Renal cortex interstitium (tissue), 11 donors: Measurements from ENCODE around the gene UBE2S. TPM values are rescaled to one million over a fixed set of nuclear protein-coding genes. Genes with fewer than 3 reads are reported as not detected.

Source experiments
- DNase-seq, 11 donors: peaks; one replicate each; pipeline ENCODE4 v3.0.0-alpha.2; 2013; ENCODE audit warnings: low read depth in 9 of 11, low spot score in 4 of 11; ENCODE audit errors: extremely low read depth in 1 of 11
- polyA plus RNA-seq, 3 donors: library from polyadenylated mRNA; unstranded; fragments of 120-200 nt; gene quantifications; one replicate each; pipeline ENCODE4 v1.2.1, GENCODE V29; 2013; ENCODE audit not compliant: insufficient read length in 3 of 3

The UBE2S gene
- polyA plus RNA-seq, 3 donors: 39.8 to 70.7 (median 42.8) TPM

DNA sequence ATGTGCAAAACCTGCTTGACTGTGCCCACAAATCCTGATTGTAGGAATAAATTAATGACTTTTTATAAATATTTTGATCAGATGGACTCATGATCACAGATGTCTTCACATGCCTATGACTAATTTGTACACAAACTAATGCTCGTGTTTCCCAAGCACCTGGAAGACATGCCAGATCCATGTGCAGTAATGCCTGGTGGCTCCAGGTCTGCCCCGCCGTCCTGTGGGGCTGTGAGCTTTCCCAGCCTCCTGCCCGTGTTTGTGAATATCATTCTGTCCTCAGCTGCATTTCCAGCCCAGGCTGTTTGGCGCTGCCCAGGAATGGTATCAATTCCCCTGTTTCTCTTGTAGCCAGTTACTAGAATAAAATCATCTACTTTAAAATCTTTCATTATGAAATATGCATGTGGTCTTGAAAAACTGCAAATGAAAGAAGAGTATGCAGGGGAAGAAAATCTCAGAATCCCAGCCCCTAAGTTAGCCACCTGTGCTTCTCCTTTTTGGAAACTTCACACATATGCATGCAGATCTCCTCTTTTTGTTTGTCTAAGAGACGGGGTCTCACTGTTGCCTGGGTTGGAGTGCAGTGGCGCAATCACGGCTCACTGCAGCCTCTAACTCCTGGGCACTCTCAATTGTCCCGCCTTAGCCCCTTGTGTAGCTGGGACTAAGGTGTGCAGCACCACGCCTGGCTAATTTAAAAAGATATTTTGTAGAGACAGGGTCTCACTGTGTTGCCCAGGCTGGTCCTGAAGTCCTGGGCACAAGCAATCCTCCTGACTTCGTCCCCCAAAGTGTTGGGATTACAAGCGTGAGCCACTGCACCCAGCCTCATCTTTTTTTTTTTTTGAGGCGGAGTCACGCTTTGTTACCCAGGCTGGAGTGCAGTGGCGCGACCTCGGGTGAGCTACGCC is 15.6 kb downstream of the UBE2S start:
- DNase-seq: no peak

DNA sequence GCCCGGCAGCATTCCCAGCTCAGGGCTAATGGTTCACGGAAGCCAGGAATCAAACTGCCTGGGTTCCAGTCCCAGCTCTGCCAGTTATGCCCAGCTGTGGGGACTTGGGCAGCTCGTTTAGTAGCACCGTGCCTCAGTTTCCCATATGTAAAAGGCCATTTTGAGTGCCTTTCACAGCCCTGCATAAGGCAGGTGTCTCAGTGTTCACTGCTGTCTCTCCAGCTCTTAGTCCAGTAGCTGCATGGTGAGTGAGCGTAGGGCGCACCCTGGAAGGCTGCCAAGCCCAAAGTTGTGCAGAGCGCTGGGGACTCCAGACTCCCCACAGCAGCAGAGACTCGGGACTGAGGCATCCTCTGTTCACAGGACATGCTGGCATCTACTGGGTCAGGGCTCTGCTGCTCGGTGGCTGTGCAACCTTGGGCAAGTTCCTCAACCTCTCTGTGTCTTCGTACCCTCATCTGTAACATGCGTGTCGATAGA is 16.4 kb downstream of the UBE2S start:
- no peak for DNase-seq

DNA sequence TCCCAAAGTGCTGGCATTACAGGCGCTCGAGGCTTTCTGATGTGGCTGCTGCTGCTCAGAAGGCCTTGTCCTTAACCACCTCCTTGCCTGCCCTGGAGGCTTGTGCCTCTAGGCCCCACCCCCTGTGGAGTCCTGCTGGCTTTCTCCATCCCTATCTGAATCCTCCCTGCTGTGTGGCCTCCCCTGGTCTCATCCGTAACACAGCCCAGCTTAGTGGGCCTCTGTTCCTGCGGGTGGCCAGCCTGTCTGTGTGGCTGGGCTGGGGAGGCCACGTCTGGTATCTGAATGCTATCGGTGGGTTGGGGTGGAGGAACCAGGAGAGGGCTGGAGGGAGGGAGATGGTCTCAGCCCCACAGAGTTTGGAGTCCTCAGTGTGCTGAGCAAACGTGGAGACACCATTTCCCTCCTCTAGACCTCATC is 17.1 kb downstream of the UBE2S start:
- DNase-seq: no peak

DNA sequence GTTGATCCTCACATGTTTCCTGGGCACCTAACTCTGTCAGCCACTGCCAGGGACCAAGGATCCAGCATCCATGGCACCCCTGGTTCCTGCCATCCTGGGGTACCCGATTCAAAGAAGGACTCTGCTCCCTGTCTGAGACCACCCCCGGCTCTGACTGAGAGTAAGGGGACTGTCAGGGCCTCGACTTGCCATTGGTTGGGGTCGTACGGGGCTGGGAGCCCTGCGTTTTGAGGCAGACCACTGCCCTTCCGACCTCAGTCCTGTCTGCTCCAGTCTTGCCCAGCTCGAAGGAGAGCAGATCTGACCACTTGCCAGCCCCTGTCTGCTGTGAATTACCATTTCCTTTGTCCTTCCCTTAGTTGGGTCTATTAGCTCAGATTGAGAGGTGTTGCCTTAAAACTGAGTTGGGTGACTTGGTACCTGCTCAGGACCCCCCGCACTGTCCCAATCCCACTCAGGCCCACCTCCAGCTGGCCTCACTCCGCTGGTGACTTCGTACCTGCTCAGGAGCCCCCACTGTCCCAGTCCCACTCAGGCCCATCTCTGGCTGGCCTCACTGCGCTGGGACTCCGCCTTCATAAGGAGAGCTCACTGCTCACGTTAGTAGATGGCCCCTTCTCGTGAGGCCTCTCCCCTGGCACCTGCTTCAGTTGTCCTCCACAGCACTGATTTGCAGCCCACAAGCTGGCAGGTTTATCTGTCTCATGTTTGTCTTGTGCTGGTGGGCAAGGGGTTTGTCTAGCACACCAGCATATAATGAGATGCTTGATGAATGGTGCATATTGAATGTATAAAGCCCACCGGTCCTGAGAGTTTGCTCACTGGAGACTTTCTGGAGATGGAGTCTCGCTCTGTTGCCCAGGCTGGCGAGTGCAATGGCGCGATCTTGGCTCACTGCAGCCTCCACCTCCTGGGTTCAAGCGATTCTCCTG is 17.9 kb downstream of the UBE2S start:
- no peak for DNase-seq

DNA sequence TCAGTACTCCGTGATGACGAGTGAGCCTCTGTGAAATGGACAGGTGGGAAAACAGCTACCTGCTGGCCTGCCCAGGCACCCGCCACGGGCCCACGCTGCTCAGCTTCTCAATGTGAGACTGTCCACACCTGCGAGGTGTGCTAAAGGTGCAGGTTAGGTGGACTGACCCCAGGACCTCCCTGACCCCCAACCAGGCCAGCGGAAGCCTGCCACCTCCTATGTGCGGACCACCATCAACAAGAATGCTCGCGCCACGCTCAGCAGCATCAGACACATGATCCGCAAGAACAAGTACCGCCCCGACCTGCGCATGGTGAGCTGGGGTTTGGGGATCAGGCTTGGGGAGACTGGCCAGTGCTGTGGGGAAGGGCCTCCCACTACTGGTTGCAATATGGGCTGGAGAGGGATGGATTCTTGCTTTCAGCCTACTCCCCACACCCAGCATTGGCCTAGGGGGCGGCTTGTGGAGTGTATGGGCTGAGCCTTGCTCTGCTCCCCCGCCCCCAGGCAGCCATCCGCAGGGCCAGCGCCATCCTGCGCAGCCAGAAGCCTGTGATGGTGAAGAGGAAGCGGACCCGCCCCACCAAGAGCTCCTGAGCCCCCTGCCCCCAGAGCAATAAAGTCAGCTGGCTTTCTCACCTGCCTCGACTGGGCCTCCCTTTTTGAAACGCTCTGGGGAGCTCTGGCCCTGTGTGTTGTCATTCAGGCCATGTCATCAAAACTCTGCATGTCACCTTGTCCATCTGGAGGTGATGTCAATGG is 19.7 kb downstream of the UBE2S start:
- DNase-seq: no peak

DNA sequence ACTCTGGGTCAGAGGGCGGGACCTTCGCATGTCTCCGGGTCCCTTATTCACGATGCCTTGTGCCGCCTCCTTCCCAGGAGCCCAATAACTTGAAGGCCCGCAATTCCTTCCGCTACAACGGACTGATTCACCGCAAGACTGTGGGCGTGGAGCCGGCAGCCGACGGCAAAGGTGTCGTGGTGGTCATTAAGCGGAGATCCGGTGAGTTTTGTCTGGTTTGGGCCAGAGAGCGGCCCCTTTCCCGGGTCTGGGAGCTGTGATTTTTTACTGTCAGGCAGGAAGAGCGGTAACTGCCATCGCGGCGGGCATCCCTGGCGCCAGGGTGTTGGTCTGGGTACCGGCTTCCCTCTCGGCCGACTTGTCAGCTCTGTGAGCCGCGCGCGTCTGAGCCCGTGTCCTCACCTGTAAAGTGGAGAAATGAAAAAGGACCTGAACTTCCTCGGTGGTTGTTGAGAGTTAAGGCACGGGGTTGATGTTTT is 21.1 kb downstream of the UBE2S start:
- DNase-seq: no peak

DNA sequence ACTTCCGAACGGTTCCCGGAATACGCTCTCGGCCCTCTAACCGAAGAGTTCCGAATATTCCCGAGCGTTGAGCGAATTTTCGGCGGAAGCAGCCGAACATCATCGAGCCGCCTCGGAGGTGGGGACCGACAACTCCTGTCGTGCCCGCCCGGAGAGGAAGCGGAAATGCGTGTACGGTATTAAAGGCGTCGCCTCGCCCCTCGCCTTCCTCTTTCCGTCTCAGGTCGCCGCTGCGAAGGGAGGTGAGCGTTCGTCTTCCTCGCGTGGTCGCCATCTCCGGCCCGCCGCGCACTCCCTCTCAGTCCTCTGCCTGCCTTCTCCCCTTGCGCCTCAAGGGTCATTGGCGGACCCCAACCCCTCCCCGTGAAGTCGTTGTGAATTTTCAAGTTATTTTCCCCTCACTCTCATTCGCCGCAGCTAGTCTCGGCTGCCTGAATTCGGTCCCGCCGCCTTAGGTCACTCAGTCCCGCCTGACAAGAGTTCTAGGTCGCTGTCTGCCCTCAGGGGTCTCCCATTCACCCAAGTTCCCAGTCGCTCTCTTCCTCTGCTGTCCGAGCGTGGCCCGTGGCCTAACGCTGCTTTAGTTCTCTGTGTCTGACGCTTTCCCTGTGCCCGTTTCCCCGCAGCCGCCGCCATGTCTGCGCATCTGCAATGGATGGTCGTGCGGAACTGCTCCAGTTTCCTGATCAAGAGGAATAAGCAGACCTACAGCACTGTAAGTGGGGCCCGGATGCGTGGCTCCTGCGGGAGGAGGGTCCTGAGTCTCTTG is 21.7 kb downstream of the UBE2S start, which contains the start of gene RPL28:
RPL28 (plus strand) TSS at position 209 of the 769 bp plus-strand sequence; CDS start at position 635, 426 bp downstream.
- peak; percentile 95 to 99 (median 98) for DNase-seq

DNA sequence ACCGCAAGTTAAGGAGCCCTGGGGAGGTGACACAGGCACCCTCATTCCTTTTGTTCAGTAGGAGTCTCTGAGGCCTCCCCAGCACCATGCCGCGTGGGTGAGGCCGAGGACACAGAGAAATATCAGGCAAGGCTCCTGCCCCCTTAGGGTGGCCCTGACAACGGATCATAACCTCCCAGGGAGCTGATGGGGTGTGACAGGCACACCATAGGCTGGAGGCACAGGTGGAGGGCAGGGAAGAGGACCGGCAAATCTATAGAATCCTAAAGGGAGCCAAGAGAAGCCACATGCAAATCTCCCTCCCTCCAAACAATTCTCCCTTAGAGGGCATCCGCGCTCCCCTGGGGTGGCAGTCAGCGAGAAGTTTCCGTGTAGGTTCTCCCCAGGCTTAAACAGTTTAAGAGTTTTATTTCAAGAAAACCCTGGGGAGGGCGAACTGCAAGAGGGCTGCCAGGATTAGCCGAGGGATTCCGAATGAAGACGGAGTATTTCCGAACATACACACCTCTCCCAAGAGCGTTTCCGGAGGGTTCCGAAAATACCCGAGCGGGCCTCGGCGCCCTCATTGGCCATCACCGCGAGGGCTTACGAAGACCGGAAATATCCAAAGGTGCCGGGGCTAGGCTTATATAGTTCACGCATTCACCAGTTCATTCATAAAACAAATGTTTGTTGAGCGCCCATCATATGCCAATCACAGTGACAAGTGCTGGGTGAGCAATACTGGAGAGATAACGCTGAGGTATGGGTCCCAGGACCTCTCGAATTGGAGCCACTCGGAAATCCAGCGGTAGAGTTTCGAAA is 22.5 kb downstream of the UBE2S start:
- peak; percentile 87 to 97 (median 92) for DNase-seq

DNA sequence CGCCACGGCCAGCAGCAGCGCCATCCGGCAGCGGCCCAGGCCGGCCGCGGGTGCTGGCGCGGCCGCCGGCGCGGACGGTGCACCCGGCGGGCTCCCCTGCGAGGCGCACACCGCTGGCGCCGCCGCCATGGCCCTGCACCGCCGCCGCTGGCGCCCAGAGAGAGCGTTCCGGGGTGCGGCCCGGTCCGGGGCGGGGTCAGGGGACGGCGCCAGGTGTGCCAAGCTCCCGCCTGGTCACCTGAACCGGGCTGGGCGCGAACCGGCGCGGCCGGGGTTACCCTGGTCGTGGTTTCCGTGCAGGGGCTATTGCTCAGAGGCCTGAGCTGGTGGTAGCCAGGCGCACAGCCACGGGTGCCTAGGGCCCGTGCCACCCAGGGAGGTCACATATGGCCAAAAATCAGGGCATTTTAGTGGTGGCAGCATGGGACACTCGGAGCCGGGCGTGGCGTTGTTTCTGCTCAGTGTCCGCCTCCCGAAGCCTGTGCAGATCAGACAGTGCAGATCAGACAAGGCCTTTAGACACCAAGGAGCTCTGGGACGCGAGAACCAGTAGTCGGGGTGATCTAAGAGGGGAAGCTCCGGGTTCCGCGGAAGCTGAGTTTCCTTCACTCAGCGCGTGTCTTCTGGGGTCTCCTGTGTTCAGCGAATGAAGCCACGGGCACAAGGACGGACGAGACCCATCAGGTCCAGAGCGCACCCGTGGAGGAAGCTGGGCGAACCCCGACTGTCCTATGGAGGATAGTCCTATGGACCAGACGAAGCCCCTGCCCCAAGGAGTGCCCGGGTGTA is 23.3 kb downstream of the UBE2S start, which contains the start of gene TMEM238:
TMEM238 (minus strand) TSS at position 162 of the 789 bp plus-strand sequence; CDS start at position 129, 33 bp downstream.
- DNase-seq: no peak

DNA sequence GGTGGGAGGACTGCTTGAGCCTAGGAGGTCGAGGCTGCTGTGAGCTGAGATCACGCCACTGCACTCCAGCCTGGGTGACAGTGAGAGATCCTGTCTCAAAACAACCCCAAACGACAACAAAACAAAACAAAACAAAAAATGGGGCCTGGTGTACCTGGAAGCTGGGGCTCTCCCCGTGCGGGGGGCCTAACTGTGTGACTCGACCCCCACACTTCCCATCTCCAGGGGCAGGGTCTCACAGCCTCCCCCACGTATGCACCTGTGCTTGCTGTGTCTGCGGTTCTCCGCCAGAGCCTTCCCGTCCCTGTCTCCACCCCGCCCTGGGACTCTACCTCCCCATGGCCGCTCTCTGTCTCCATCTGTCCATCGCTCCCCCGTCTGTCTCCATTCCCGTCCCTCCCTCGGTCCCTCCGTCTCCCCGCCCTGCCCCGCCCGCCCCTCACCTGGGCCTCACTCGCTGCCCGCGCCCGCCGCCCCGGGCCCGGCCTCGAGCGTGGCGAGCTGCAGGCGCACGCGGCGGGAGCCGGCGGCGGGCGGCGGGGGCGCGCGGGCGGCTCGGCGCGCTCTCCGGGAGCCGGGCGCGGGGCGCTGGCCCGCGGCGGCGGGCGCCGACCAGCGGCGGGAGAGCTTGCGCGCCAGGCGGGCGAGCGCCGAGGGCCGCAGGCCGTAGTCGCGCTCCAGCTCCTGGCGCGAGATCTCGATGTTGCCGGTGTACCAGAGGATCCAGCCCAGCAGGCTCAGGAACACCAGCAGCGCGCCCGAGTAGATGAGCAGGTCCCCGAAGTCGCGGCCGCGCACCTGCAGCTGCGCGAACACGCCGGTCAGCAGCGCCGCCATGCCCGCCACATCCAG is 24.1 kb downstream of the UBE2S start:
- DNase-seq: peak in 1 of 11 donors; percentile 65

DNA sequence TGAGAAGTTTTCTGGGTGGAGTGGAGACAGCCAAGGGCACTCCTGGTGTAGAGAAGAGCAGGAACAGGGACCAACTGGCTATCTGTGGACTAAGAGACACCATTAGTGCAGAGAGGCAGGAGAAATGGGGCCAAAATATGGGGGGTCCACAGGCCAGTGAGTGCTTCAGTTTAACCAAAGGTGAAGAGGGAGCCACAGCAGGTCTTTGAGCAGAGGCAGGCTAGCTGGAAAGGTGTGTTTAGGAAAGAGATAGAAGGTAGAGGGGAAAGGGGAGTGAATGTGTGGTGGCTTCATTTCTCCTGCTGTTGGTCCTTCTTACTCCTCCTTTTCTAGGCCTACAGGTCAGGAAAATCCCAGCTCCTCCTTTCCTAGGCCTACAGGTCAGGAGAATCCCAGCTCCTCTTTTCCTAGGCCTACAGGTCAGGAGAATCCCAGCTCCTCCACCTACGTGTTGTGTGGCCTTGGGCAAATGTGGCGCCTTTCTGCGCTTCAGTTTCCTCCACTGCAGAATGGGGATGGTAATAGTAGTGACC is 25.0 kb downstream of the UBE2S start:
- DNase-seq: no peak

DNA sequence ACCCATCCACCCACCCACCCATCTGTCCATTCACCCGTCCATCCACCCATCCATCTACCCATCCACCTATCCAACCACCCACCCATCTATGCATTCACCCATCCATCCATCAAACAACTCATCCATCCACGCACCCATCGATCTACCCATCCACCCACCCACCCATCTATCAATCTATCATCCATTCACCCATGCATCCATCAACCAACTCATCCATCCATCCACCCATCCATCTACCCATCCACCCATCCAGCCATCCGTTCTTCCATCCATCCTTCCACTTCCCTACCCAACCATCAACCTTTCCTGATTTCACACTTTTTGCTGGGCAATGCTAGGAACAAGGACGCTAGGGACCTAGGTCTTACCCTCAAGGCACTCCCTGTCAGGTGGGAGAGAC is 25.6 kb downstream of the UBE2S start:
- DNase-seq: no peak

DNA sequence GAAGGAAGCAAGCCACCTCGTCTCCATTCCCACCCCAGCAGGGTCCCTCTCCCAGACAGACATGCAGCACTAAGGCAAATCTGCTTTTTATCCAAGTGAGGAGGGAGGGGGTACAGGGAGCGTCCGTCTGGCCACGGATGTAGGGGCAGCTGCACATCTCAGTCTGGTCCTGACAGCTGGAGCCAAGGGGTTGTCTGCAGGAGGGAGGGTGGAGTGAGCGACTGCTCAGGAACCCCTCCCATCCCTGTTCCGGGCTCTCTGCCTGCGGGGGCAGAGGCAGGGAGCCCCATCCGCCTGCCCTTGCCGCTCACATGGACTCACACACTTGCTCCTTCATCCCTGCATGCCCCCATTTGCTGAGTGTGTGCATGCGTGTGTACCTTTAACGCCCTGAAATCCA is 28.4 kb downstream of the UBE2S start:
- DNase-seq: no peak

DNA sequence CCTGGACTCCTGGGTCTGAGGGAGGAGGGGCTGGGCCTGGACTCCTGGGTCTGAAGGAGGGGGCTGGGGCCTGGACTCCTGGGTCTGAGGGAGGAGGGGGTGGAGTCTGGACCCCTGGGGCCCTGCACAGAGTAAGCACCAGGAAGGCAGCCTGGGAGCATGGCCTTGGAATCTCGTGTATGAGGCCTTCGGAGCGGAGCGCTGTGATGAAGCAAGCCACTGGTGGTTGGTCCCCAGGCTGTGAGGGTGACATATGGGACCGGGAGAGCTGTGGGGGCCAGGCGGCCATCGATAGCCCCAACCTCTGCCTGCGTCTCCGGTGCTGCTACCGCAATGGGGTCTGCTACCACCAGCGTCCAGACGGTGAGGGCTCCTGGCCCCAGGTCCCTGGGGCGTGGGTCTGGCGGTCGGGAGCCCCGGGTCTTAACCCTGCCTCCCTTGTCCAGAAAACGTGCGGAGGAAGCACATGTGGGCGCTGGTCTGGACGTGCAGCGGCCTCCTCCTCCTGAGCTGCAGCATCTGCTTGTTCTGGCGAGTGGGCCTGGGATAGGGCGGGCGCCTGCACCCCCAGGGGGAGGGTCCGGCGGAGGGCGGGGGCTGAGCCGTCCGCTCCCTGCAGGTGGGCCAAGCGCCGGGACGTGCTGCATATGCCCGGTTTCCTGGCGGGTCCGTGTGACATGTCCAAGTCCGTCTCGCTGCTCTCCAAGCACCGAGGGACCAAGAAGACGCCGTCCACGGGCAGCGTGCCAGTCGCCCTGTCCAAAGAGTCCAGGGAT is 30.0 kb downstream of the UBE2S start:
- no peak for DNase-seq
